Measurements from ENCODE around the gene LIN9.

Gene LIN9

DNA sequence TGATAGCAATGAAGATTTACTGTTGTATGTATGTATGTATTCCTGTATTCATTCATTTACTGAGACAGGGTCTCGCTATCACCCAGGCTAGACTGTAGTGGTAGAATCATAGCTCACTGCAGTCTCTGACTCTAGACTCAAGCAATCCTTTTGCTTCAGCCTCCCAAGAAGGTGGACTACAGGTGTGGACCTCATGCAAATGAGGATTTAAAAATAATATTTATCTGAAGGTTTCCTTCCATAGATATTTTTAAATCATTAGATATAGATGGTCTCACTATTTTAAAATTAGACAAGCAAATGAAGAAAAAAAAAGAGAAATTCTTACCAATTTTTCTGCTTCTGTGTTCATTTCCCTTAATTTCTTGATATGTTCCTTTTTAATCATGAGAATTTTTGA, 58.5 kb downstream of the LIN9 start:
- no peaks in the 10 kb centered on the region for H3K27me3 ChIP-seq (ENCODE audit: insufficient read depth, insufficient read length)
- no peak for DNase-seq (ENCODE audit: low read depth, low spot score)
- H3K9ac ChIP-seq (ENCODE audit: insufficient read length, low read depth) = no peak overlapping the region
- no peak overlapping the region for H3K4me3 ChIP-seq (ENCODE audit: insufficient read length, low read depth)
- TF ChIP-seq ZNF274 (IDR thresholded peaks at IDR 0.05; ENCODE audit: low read depth, low read length) (no peak), SUZ12 (IDR thresholded peaks at IDR 0.05; ENCODE audit: extremely low read depth, insufficient read depth, insufficient read length) (no peak)
- no peaks in the 10 kb centered on the region for H3K4me1 ChIP-seq (ENCODE audit: insufficient read depth, insufficient read length)
- no peaks in the 10 kb centered on the region for H3K9me3 ChIP-seq (ENCODE audit: insufficient read depth, low read length)
- H3K36me3 ChIP-seq (ENCODE audit: insufficient read depth, insufficient read length, low read length) = peaks cover 23% of the 10 kb centered on the region

DNA sequence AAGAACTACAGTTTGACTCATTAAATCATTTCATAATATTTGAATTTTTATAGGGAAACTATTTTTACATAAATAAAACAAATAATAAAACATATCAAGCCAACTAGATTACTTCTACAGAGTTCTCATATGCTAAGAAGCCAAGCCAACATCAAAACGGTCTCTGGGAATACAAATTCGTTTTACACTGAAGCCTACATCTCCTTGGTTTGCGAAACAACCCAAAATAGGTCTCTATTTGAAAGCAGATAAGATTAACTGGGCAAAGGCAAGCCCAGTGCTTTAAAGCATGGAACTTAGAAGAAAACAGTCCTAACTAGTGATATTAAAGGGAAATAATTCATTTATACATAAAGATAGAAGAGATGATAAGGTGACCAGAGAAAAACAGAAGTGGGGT, 60.2 kb downstream of the LIN9 start:
- Histone ChIP-seq H3K36me3 (ENCODE audit: insufficient read depth, insufficient read length, low read length) (peaks cover 20% of the 10 kb centered on the region), H3K4me3 (ENCODE audit: insufficient read length, low read depth) (no peak overlapping the region), H3K27me3 (ENCODE audit: insufficient read depth, insufficient read length) (no peaks in the 10 kb centered on the region), H3K4me1 (ENCODE audit: insufficient read depth, insufficient read length) (no peaks in the 10 kb centered on the region), H3K9ac (ENCODE audit: insufficient read length, low read depth) (no peak overlapping the region), H3K9me3 (ENCODE audit: insufficient read depth, low read length) (no peaks in the 10 kb centered on the region)
- TF ChIP-seq ZNF274 (IDR thresholded peaks at IDR 0.05; ENCODE audit: low read depth, low read length) (no peak), YY1 (IDR thresholded peaks at IDR 0.05; ENCODE audit: insufficient read depth, insufficient read length) (no peak), SUZ12 (IDR thresholded peaks at IDR 0.05; ENCODE audit: extremely low read depth, insufficient read depth, insufficient read length) (no peak)
- DNase-seq (ENCODE audit: low read depth, low spot score) = no peak

DNA sequence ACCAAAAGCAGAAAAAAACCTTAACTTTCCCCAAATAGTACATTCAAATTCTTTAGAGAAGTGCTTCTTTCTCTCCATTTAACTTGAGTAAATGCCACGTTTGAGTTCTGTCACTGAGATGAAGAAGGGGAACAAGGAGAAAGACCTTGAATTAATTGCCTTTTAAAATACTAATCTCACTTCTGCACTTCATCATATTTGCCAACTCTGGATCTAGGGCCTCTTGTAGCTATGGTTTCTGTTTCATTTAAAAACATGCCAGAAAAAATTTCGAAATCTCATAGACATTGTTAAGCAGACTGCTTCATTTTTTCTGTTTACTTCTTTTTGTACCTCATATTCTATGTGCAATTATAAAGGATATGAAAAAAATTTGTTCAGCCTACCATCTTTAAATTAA, 60.9 kb downstream of the LIN9 start:
- DNase-seq (ENCODE audit: low read depth, low spot score) = no peak
- Histone ChIP-seq H3K36me3 (ENCODE audit: insufficient read depth, insufficient read length, low read length) (peaks cover 19% of the 10 kb centered on the region), H3K27me3 (ENCODE audit: insufficient read depth, insufficient read length) (no peaks in the 10 kb centered on the region), H3K9me3 (ENCODE audit: insufficient read depth, low read length) (no peaks in the 10 kb centered on the region), H3K4me3 (ENCODE audit: insufficient read length, low read depth) (no peak overlapping the region), H3K4me1 (ENCODE audit: insufficient read depth, insufficient read length) (no peaks in the 10 kb centered on the region), H3K9ac (ENCODE audit: insufficient read length, low read depth) (no peak overlapping the region)
- TF ChIP-seq SUZ12 (IDR thresholded peaks at IDR 0.05; ENCODE audit: extremely low read depth, insufficient read depth, insufficient read length) (no peak), ZNF274 (IDR thresholded peaks at IDR 0.05; ENCODE audit: low read depth, low read length) (no peak), YY1 (IDR thresholded peaks at IDR 0.05; ENCODE audit: insufficient read depth, insufficient read length) (no peak)

DNA sequence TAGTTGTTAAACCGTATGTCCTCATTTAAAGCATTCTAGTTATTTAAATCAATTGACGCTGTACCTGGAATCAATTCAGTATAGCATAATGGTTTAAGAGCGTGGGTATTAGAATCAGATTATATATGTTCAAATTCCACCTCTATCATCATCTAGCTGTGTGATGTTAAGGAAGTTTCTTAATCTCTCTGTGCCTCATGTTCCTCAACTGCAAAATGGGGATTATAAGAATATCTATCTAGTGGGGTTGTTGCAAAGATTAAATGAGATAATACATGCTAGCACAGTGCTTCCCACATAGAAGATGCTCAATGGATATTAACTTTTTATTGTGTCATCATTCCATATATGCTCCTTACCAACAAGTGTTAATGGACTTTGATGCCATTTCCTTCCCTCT, 69.5 kb downstream of the LIN9 start:
- Histone ChIP-seq H3K36me3 (ENCODE audit: insufficient read depth, insufficient read length, low read length) (peaks cover 37% of the 10 kb centered on the region), H3K27me3 (ENCODE audit: insufficient read depth, insufficient read length) (no peaks in the 10 kb centered on the region), H3K9me3 (ENCODE audit: insufficient read depth, low read length) (no peaks in the 10 kb centered on the region), H3K9ac (ENCODE audit: insufficient read length, low read depth) (no peak overlapping the region), H3K4me3 (ENCODE audit: insufficient read length, low read depth) (no peak overlapping the region), H3K4me1 (ENCODE audit: insufficient read depth, insufficient read length) (no peaks in the 10 kb centered on the region)
- no peak for DNase-seq (ENCODE audit: low read depth, low spot score)
- TF ChIP-seq SUZ12 (IDR thresholded peaks at IDR 0.05; ENCODE audit: extremely low read depth, insufficient read depth, insufficient read length) (no peak), ZNF274 (IDR thresholded peaks at IDR 0.05; ENCODE audit: low read depth, low read length) (no peak), YY1 (IDR thresholded peaks at IDR 0.05; ENCODE audit: insufficient read depth, insufficient read length) (no peak)

DNA sequence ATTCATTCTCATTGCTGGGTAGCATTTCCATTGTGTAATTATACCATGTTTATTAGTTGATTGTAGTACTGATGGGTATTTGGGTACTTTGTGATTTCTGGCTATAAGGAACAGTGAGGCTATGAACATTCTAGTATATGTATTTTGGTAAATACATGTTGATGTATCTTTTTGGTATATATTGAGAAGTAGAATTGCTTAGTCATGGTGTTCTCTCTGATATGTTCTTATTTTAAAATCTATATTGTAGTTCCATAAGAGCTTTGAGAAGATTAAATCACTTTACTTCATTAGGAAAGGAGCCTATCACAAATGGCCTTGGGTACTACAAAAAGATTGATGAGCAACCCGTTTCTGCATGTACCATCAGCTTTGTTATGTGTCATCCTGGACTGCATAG, 72.1 kb downstream of the LIN9 start:
- Histone ChIP-seq H3K9me3 (ENCODE audit: insufficient read depth, low read length) (no peaks in the 10 kb centered on the region), H3K4me1 (ENCODE audit: insufficient read depth, insufficient read length) (no peaks in the 10 kb centered on the region), H3K9ac (ENCODE audit: insufficient read length, low read depth) (no peak overlapping the region), H3K4me3 (ENCODE audit: insufficient read length, low read depth) (no peak overlapping the region), H3K36me3 (ENCODE audit: insufficient read depth, insufficient read length, low read length) (peaks cover 56% of the 10 kb centered on the region), H3K27me3 (ENCODE audit: insufficient read depth, insufficient read length) (no peaks in the 10 kb centered on the region)
- no peak for TF ChIP-seq ZNF274 (IDR thresholded peaks at IDR 0.05; ENCODE audit: low read depth, low read length)
- no peak for TF ChIP-seq SUZ12 (IDR thresholded peaks at IDR 0.05; ENCODE audit: extremely low read depth, insufficient read depth, insufficient read length)
- no peak for TF ChIP-seq YY1 (IDR thresholded peaks at IDR 0.05; ENCODE audit: insufficient read depth, insufficient read length)
- no peak for DNase-seq (ENCODE audit: low read depth, low spot score)

DNA sequence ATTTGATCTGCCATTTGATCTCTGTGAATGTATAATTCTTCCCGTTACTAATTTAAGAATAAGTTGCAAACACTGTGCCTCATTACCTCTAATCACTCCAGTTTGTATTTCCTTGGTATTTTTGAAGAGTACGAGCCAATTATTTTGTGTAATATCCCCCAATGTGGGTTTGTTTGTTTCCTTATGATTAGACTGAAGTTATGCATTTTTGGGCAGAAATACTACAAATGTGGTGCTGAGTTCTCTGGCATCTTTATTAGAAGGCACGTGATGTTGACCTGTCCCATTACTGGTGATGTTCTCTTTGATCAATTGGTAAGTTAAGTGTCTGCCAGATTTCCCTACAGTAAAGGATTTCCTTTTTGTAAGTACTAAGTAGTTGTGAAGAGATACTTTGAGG, 75.2 kb downstream of the LIN9 start:
- no peak for DNase-seq (ENCODE audit: low read depth, low spot score)
- no peak overlapping the region for H3K4me3 ChIP-seq (ENCODE audit: insufficient read length, low read depth)
- H3K4me1 ChIP-seq (ENCODE audit: insufficient read depth, insufficient read length) = no peaks in the 10 kb centered on the region
- peaks cover 70% of the 10 kb centered on the region for H3K36me3 ChIP-seq (ENCODE audit: insufficient read depth, insufficient read length, low read length)
- no peak for TF ChIP-seq YY1 (IDR thresholded peaks at IDR 0.05; ENCODE audit: insufficient read depth, insufficient read length)
- no peak for TF ChIP-seq SUZ12 (IDR thresholded peaks at IDR 0.05; ENCODE audit: extremely low read depth, insufficient read depth, insufficient read length)
- no peak for TF ChIP-seq ZNF274 (IDR thresholded peaks at IDR 0.05; ENCODE audit: low read depth, low read length)
- H3K27me3 ChIP-seq (ENCODE audit: insufficient read depth, insufficient read length) = no peaks in the 10 kb centered on the region
- no peak overlapping the region for H3K9ac ChIP-seq (ENCODE audit: insufficient read length, low read depth)
- H3K9me3 ChIP-seq (ENCODE audit: insufficient read depth, low read length) = no peaks in the 10 kb centered on the region

DNA sequence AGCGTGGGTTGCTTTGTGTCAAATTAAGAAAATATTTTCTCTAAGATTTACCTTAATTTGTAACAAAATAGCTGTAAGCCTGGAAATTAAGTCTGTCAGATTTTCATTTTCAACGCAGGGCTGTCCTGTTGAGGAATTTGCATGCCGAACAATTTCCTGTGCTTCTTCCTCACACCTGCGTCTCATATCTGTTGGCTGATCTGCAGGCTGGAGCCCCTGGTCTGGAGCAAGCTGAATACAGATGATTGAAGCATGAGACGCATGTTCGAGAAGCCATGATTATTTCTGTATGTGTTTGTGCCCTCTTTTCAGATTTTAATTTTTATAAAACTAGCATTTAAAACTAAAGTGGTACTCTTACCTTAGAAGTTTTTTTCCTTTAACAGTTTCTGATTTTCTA, 75.7 kb downstream of the LIN9 start:
- Histone ChIP-seq H3K4me1 (ENCODE audit: insufficient read depth, insufficient read length) (no peaks in the 10 kb centered on the region), H3K27me3 (ENCODE audit: insufficient read depth, insufficient read length) (no peaks in the 10 kb centered on the region), H3K9me3 (ENCODE audit: insufficient read depth, low read length) (no peaks in the 10 kb centered on the region), H3K9ac (ENCODE audit: insufficient read length, low read depth) (no peak overlapping the region), H3K36me3 (ENCODE audit: insufficient read depth, insufficient read length, low read length) (peaks cover 68% of the 10 kb centered on the region), H3K4me3 (ENCODE audit: insufficient read length, low read depth) (no peak overlapping the region)
- no peak for DNase-seq (ENCODE audit: low read depth, low spot score)
- TF ChIP-seq SUZ12 (IDR thresholded peaks at IDR 0.05; ENCODE audit: extremely low read depth, insufficient read depth, insufficient read length) = no peak
- TF ChIP-seq ZNF274 (IDR thresholded peaks at IDR 0.05; ENCODE audit: low read depth, low read length) = no peak
- TF ChIP-seq YY1 (IDR thresholded peaks at IDR 0.05; ENCODE audit: insufficient read depth, insufficient read length) = no peak

DNA sequence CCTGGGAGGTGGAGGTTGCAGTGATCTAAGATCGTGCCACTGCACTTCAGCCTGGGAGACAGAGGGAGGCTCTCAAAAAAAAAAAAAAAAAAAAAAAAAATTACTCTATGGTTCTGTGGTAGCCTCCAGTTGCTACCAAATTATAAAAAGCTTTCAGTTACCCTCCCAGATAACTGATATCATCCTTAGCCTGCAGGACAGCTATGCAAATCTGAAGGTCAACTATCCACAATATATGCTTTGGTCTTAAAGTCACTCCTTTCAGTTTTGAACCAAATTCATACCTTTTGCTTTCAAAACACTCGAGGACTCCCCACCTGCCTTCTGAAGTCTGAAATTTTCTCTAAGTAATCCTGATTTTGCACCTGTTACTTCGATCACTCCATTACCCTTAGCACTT, 82.4 kb downstream of the LIN9 start:
- Histone ChIP-seq H3K4me3 (ENCODE audit: insufficient read length, low read depth) (no peak overlapping the region), H3K27me3 (ENCODE audit: insufficient read depth, insufficient read length) (peaks cover 36% of the 10 kb centered on the region), H3K36me3 (ENCODE audit: insufficient read depth, insufficient read length, low read length) (peaks cover 20% of the 10 kb centered on the region), H3K9me3 (ENCODE audit: insufficient read depth, low read length) (no peaks in the 10 kb centered on the region), H3K9ac (ENCODE audit: insufficient read length, low read depth) (no peak overlapping the region), H3K4me1 (ENCODE audit: insufficient read depth, insufficient read length) (peaks cover 2% of the 10 kb centered on the region)
- no peak for DNase-seq (ENCODE audit: low read depth, low spot score)
- no peak for TF ChIP-seq SUZ12 (IDR thresholded peaks at IDR 0.05; ENCODE audit: extremely low read depth, insufficient read depth, insufficient read length)
- TF ChIP-seq ZNF274 (IDR thresholded peaks at IDR 0.05; ENCODE audit: low read depth, low read length) = no peak
- no peak for TF ChIP-seq YY1 (IDR thresholded peaks at IDR 0.05; ENCODE audit: insufficient read depth, insufficient read length)

Data from NT2/D1 (cell line).